Dermis microvascular lymphatic vessel endothelial cell (primary cell): ENCODE measurements around the gene SLC5A10. TPM values are rescaled to one million over a fixed set of nuclear protein-coding genes. Genes with fewer than 3 reads are reported as not detected.
"Not testable (repeated sequence)": the region's sequence is repeated elsewhere in the genome, so short reads cannot be mapped to it uniquely, and the experiment has no call there.

Source experiments
- DNase-seq, 2 donors: peaks; one replicate each; pipeline versions ENCODE4 v3.0.0 to v3.0.0-alpha.2; 2010; ENCODE audit warnings: low read depth in 2 of 2
- total RNA-seq: library from RNA; depleted of rRNA; stranded (reverse); fragments of >200 nt; gene quantifications from 2 replicates; pipeline ENCODE4 v1.2.1, GENCODE V29; 2014

Gene SLC5A10
- total RNA-seq, 1 donor from 2014 or later, result not detected

GRCh38 chr17:19038730-19039129 is 86.8 kb downstream of the SLC5A10 start:
- DNase-seq, result not testable (repeated sequence)

- not testable (repeated sequence) for DNase-seq
These were observed 88.4 kb downstream of the SLC5A10 start for GRCh38 chr17:19040350-19040749.

- DNase-seq, result not testable (repeated sequence)
These were observed 89.9 kb downstream of the SLC5A10 start for GRCh38 chr17:19041871-19042270.

- DNase-seq, result not testable (repeated sequence)
These were observed 90.4 kb downstream of the SLC5A10 start for GRCh38 chr17:19042369-19042768.

- DNase-seq, result not testable (repeated sequence)
These were observed 91.1 kb downstream of the SLC5A10 start for GRCh38 chr17:19043032-19043431.

DNA sequence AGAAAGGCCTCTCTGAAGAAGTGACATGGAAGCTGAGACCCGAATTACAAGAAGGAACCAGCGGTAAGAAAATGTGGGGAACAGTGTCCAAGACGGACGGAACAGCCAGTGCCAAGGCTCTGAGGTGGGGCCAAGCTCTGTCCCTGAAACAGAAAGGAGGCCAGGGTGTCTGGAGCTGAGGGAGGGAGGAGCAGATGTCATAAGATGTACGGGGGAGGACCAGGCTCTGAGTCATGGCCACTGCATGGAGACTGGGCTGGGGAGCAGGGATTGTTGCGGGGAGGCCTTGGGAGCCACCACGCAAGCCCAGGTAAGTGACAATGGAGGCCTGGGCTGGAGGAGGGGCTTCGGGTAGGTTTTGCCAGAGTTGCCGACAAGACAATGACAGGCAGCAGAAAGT is 92.7 kb downstream of the SLC5A10 start:
- not testable (repeated sequence) for DNase-seq

GRCh38 chr17:19046782-19047375 is 94.9 kb downstream of the SLC5A10 start, which contains the start of gene GRAP:
TSS of gene GRAP (minus strand) at chr17:19046957. CDS start at chr17:19046926, 31 bp downstream.
- DNase-seq, result not testable (repeated sequence)

DNA sequence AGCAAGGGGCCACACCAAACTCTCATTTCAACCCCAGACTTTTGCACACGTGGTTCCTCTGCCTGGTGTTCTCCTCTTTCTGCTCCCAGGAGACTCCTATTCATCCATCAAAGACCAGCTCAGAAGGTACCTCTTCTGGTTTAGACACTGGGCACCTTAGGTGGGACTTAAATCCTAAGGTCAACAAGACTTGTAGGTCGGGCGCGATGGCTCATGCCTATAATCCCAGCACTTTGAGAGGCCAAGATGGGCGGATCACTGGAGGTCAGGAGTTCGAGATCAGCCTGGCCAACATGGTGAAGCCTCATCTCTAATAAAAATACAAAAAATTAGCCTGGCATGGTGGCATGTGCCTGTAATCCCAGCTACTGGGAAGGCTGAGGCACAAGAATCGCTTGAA is 95.5 kb downstream of the SLC5A10 start:
- not testable (repeated sequence) for DNase-seq

GRCh38 chr17:19048826-19049225 is 96.9 kb downstream of the SLC5A10 start:
- DNase-seq, result not testable (repeated sequence)

GRCh38 chr17:19055447-19055846 is 103.5 kb downstream of the SLC5A10 start:
- DNase-seq, result not testable (repeated sequence)

DNA sequence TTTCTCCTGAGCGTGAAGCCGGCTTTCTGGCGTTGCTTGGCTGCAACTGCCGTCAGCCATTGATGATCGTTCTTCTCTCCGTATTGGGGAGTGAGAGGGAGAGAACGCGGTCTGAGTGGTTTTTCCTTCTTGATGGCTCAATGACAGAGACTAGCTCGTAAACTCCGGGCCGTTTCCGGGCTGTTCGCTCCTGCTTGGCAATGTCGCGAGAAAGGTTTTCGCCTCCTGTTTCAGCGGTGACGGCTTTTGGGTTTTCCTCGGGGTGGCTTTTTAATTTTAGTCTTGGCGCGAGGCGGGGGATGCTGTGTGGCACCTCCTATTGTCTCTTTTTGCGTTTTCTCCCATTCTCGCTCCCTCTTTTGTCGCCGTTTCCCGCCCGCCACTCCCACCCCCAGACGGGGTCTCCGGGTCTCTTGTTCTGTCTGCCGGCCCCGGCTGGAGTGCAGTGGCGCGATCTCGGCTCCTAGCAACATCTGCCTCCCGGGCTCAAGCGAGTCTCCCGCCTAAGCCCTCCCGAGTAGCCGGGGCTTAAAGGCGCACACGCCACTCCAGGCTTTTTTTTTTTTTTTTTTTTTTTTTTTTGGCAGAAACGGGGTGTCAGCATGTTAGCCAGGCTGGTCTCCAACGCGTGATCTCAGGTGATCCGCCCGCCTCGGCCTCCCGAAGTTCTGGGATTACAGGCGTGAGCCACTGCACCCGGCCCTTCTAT is 110.2 kb downstream of the SLC5A10 start:
- DNase-seq, result not testable (repeated sequence)

GRCh38 chr17:19062718-19063325 is 110.9 kb downstream of the SLC5A10 start:
- DNase-seq, result not testable (repeated sequence)

DNA sequence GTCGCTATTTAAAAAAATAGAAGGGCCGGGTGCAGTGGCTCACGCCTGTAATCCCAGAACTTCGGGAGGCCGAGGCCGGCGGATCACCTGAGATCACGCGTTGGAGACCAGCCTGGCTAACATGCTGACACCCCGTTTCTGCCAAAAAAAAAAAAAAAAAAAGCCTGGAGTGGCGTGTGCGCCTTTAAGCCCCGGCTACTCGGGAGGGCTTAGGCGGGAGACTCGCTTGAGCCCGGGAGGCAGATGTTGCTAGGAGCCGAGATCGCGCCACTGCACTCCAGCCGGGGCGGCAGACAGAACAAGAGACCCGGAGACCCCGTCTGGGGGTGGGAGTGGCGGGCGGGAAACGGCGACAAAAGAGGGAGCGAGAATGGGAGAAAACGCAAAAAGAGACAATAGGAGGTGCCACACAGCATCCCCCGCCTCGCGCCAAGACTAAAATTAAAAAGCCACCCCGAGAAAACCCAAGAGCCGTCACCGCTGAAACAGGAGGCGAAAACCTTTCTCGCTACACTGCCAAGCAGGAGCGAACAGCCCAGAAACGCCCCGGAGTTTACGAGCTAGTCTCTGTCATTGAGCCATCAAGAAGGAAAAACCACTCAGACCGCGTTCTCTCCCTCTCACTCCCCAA is 111.5 kb downstream of the SLC5A10 start:
- DNase-seq, result not testable (repeated sequence)

GRCh38 chr17:19064378-19064777 is 112.4 kb downstream of the SLC5A10 start:
- DNase-seq, result peak in 1 of 2 donors; percentile 15

DNA sequence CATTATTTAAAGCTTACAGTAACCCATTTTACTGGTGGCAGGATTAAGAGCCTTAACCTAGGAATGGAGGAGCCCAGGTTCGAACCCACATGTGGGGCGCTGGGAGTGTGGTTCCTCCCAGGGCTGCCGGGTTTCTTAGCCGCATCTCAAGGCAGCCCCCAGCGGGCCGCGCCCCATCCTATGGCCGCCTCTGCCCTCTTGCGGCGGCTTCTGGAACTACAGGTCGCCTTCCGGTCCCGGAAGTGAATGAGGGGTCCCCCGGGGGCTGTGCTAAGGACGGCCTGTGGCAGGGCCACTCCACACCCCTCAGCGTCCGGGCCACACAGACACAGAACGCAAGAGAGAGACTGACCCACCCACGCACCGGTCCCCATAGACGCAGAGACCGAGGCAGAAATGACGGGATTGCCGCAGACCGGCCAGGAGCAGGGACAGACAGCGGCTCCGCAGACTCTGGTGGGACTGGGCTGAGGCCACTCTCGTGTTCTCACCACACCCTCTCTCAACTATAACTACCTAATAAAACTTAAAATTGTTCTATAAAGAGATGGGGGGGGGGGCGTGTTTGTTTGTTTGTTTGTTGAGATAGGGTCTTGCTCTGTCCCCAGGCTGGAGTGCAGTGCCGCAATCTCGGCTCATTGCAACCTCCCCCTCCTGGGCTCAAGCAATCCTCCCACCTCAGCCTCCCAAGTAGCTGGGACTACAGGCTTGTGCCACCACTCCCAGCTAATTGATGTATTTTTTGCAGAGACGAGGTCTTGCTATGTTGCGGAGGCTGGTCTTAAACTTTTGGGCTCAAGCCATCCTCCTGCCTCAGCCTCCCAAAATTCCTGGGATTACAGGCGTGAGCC is 118.6 kb downstream of the SLC5A10 start:
- not testable (repeated sequence) for DNase-seq

Other genes starting within 250 kb of the SLC5A10 start
- gene FBXW10, start 208.1 kb upstream of the SLC5A10 start, total RNA-seq, result under 0.01 TPM in 1 of 2 replicates, not detected in the other
- gene TVP23B, start 171.0 kb upstream of the SLC5A10 start, total RNA-seq, result 37.0 and 43.9 TPM in 2 replicates
- 32.4 and 35.4 TPM in 2 replicates for gene PRPSAP2, start 94.0 kb upstream of the SLC5A10 start, total RNA-seq
- gene FAM83G, start 52.6 kb downstream of the SLC5A10 start, total RNA-seq, result 7.2 and 11.3 TPM in 2 replicates
- gene GRAP, start 94.8 kb downstream of the SLC5A10 start, total RNA-seq, result 152 and 398 TPM in 2 replicates
- 23.5 and 56.0 TPM in 2 replicates for gene GRAPL, start 175.4 kb downstream of the SLC5A10 start, total RNA-seq